Measurements from ENCODE around the gene EZH1. TPM values are rescaled to one million over a fixed set of nuclear protein-coding genes. Genes with fewer than 3 reads are reported as not detected.

Gene EZH1
- total RNA-seq, 4 donors from 2014 or later = 73.8 to 128 (median 109) TPM

DNA sequence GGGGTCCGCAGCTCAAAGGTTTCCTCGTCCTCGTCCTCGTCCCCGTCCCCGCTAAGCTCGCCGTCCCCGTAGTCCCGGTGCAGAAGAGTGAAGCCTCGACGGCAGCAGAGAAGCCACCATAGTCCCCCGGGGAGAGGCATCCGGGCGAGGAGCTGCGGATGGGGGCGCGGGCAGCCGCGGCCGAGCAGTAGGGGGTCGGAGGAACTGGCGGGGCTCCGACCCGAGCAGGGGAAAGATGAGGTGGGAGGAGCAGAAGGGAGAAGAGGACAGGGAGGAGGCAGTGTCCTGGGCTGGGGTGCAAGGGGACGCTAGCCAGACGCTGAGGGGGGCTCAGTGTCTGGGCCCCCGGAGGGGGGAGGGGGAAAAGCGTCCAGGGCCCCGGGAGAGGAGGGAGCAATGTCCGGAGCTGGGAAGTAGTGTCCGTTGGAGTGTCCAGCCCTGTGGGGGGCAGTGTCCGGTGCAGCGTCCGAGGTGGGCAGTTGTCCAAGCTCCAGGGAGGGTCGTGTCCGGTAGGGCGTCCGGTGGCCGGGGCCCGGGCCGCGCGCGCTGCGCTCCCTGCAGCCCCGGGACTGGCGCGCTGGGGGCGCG, 68.3 kb downstream of the EZH1 start, which contains the start of gene PLEKHH3:
PLEKHH3 (minus strand) TSS at position 571 of the 588 bp plus-strand sequence; CDS start at position 140, 431 bp downstream.
- H3K4me1 ChIP-seq = peaks cover 4 to 86% (median 53%) of the 10 kb centered on the region in 4 donors
- 0% methylated on average over 25 to 51 of the region's 51 CpGs for WGBS, 2 donors
- peaks cover 0 to 23% (median 0%) of the 10 kb centered on the region in 3 donors for H3K36me3 ChIP-seq
- DNase-seq (ENCODE audit: low spot score in 2 of 2) = no peak
- H3K9me3 ChIP-seq = no peaks in the 10 kb centered on the region
- H3K4me3 ChIP-seq = peak within 1 kb of the TSS; percentile 57 to 98 (median 72)
- peak within 1 kb of the TSS; percentile 84 to 97 (median 94) for H3K27ac ChIP-seq
- H3K27me3 ChIP-seq = no peaks in the 10 kb centered on the region
- TF ChIP-seq, protein P1, sequence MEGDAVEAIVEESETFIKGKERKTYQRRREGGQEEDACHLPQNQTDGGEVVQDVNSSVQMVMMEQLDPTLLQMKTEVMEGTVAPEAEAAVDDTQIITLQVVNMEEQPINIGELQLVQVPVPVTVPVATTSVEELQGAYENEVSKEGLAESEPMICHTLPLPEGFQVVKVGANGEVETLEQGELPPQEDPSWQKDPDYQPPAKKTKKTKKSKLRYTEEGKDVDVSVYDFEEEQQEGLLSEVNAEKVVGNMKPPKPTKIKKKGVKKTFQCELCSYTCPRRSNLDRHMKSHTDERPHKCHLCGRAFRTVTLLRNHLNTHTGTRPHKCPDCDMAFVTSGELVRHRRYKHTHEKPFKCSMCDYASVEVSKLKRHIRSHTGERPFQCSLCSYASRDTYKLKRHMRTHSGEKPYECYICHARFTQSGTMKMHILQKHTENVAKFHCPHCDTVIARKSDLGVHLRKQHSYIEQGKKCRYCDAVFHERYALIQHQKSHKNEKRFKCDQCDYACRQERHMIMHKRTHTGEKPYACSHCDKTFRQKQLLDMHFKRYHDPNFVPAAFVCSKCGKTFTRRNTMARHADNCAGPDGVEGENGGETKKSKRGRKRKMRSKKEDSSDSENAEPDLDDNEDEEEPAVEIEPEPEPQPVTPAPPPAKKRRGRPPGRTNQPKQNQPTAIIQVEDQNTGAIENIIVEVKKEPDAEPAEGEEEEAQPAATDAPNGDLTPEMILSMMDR (IDR thresholded peaks at IDR 0.05) = peak in 4 of 5 experiments; percentile 21 to 57 (median 36)
- TF ChIP-seq POLR2A (IDR thresholded peaks at IDR 0.05) (peak; percentile 58 to 85), EP300 (IDR thresholded peaks at IDR 0.05) (peak in 1 of 2 donors; percentile 81)

DNA sequence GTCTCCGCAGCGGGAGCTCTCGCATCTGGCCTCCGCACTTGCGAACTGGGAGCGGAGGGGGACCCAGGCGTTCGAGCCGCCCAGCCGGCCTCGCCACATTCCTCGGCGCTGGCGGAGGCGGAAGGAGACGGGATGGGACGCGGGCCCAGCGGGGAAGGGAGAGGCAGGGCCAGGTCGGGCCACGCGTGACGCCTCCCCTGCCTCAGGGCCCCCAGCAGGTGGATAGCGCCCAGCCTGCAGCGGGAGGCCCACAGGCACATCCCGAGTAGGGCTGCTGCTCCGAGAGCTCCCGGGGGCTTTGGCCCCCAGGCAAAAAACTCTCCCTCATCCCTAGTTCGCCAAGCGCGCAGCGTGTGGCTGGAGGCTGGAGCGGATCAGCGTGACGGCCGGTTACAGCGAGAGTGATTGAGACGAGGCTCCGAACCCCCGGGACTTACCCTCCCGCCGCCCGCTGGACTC, 68.8 kb downstream of the EZH1 start:
- WGBS, 2 donors = 1% methylated on average over 28 to 42 of the region's 43 CpGs
- peak overlapping the region; percentile 75 to 97 (median 88) for H3K27ac ChIP-seq
- no peaks in the 10 kb centered on the region for H3K9me3 ChIP-seq
- peaks cover 0 to 28% (median 0%) of the 10 kb centered on the region in 3 donors for H3K36me3 ChIP-seq
- no peaks in the 10 kb centered on the region for H3K27me3 ChIP-seq
- TF ChIP-seq, protein P1 (IDR thresholded peaks at IDR 0.05) = no peak
- no peak for TF ChIP-seq POLR2A (IDR thresholded peaks at IDR 0.05)
- TF ChIP-seq EP300 (IDR thresholded peaks at IDR 0.05) = no peak
- no peak for DNase-seq (ENCODE audit: low spot score in 2 of 2)
- peaks cover 4 to 86% (median 49%) of the 10 kb centered on the region in 4 donors for H3K4me1 ChIP-seq
- peak overlapping the region; percentile 50 to 98 (median 72) for H3K4me3 ChIP-seq

DNA sequence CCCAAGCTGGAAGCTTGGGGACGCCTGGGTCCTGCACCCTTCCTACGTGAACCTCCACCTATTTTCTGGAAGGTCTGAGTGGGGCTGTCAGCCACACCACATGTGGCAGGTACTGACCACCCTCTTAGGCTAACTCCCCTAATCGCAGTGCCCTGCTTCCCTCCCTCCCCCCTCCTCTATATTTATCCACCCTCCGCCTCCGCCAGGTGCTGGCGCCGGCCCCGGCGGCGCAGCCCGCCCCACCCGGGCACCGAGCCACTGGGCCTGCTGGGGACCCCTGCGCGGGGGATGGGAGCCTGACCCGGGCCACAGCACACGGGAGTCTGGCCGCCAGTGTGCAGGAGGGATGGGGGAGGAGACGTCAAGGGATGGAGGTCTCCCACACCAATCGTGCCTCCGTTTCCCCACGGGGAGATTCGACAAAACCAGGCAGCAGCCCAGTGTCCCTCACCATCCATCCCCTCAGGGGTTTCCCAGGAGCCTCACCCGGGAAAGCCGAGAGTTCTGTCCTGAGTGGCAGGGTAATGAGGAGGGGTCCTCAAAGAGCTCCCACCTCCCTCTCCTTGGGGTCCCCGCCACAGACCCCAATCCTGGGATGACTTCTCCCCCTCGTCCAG, 69.4 kb downstream of the EZH1 start:
- WGBS, 2 donors = 2 to 3% methylated on average over 10 to 23 of the region's 27 CpGs
- Histone ChIP-seq H3K9me3 (no peaks in the 10 kb centered on the region), H3K4me1 (peaks cover 4 to 87% (median 47%) of the 10 kb centered on the region in 4 donors), H3K27me3 (no peaks in the 10 kb centered on the region), H3K4me3 (peak overlapping the region; percentile 50 to 98 (median 72)), H3K27ac (peak overlapping the region; percentile 75 to 97 (median 88)), H3K36me3 (peaks cover 0 to 34% (median 0%) of the 10 kb centered on the region in 3 donors)
- DNase-seq (ENCODE audit: low spot score in 2 of 2) = no peak
- TF ChIP-seq, protein P1 (IDR thresholded peaks at IDR 0.05) = no peak
- TF ChIP-seq POLR2A (IDR thresholded peaks at IDR 0.05) (no peak), EP300 (IDR thresholded peaks at IDR 0.05) (no peak)

DNA sequence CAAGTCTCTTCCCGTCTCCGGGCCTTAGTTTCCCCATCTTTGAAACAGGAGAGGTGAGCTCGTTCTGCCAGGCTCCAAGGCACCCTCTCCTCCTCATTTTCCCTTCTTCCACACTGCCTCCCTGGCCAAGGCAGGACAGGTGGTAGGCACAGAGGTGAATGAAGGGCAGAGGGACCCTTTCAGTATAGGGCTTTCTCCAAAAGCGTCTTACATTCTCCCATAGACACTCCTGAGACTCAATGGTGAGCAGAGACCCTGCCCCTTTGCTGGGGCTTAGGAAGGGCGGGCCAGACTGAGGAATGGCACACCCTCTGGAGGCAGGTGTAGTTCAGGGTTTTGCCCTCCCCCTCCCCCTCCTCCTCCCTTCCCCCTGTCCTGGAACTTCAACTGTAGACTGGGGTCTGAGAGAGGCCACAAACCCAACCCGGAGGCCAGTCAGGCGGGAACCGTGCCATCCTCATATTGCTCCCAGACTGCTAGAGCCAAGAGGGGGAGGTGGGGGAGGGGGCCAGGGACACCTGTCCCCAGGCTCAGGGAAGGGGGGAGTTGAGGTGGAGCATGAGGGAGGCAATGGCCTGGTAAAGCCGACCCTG, 70.0 kb downstream of the EZH1 start:
- peak overlapping the region; percentile 50 to 98 (median 72) for H3K4me3 ChIP-seq
- H3K36me3 ChIP-seq = peaks cover 0 to 40% (median 0%) of the 10 kb centered on the region in 3 donors
- no peak for DNase-seq (ENCODE audit: low spot score in 2 of 2)
- peak overlapping the region in 3 of 4 donors; percentile 84 to 97 (median 91) for H3K27ac ChIP-seq
- no peaks in the 10 kb centered on the region for H3K27me3 ChIP-seq
- H3K9me3 ChIP-seq = no peaks in the 10 kb centered on the region
- 30 to 37% methylated on average over 8 to 9 of the region's 9 CpGs for WGBS, 2 donors
- peaks cover 4 to 81% (median 42%) of the 10 kb centered on the region in 4 donors for H3K4me1 ChIP-seq
- TF ChIP-seq, protein P1 (IDR thresholded peaks at IDR 0.05) = no peak
- TF ChIP-seq POLR2A (IDR thresholded peaks at IDR 0.05) (no peak), EP300 (IDR thresholded peaks at IDR 0.05) (no peak)
